Measurements from ENCODE around the gene ZBTB1.
"Not testable (repeated sequence)": the region's sequence is repeated elsewhere in the genome, so short reads cannot be mapped to it uniquely, and the experiment has no call there.

Gene ZBTB1

GRCh38 chr14:64566651-64567122 lies 62.1 kb downstream of the ZBTB1 start:
- no peak for DNase-seq (ENCODE audit: low read depth in 4 of 4, low spot score in 1 of 4)

GRCh38 chr14:64569138-64569631 lies 64.6 kb downstream of the ZBTB1 start:
- DNase-seq (ENCODE audit: low read depth in 4 of 4, low spot score in 1 of 4): no peak

- not testable (repeated sequence) for DNase-seq (ENCODE audit: low read depth in 4 of 4, low spot score in 1 of 4)
Observed at GRCh38 chr14:64569646-64570045, 65.1 kb downstream of the ZBTB1 start.

GRCh38 chr14:64572386-64573104 lies 68.0 kb downstream of the ZBTB1 start:
- no peak for DNase-seq (ENCODE audit: low read depth in 4 of 4, low spot score in 1 of 4)

- DNase-seq (ENCODE audit: low read depth in 4 of 4, low spot score in 1 of 4): no peak
Observed at GRCh38 chr14:64573109-64573508, 68.5 kb downstream of the ZBTB1 start.
